K562 (cell line): ENCODE results near the gene TSPAN18. TPM values are rescaled to one million over a fixed set of nuclear protein-coding genes. Genes with fewer than 3 reads are reported as not detected.

Source experiments
- ATAC-seq: fragments of 200-7000 bp; cut with Tn5 transposase; 3 replicates; pipeline ENCODE4 v1.9.1; 2020; ENCODE audit warnings: moderate library complexity
- BruUV-seq: library from RNA; stranded (reverse); fragments of 400-500 nt; replicated peaks from 2 replicates; lab custom pipeline; 2021; lab: Mats Ljungman, UMichigan
- CTCF ChIA-PET: fragments of 300-600 bp; formaldehyde crosslinking; extraction: SDS; loops from one replicate; lab custom pipeline; 2021; ENCODE audit warnings: low intra/inter-chr PET ratio; lab: Yijun Ruan, JAX
- POLR2A ChIA-PET: fragments of 300-600, 350-650 bp; sonication (Branson Sonifier 250); formaldehyde crosslinking; extraction: SDS; loops from one replicate; lab custom pipeline; 2021; ENCODE audit warnings: antibody characterized with exemption, inconsistent platforms; lab: Yijun Ruan, JAX
- DNase-seq, 4 experiments: peaks; one replicate each; pipeline versions ENCODE4 v3.0.0 to v3.0.0-alpha.2; 2011 to 2018; ENCODE audit warnings: low spot score in 3 of 4, mixed read lengths in 3 of 4; ENCODE audit errors: extremely low read depth in 1 of 4
- FAIRE-seq: peaks from 2 replicates; lab custom pipeline; 2011; peaks lifted over from hg19 to GRCh38; lab: Jason Lieb, UNC
- H2AFZ ChIP-seq: 2 replicates; pipeline ENCODE4 v1.6.0; 2011; ENCODE audit warnings: low read depth, low read length, control low read depth, inconsistent platforms
- H3K27ac ChIP-seq: fragments of 200-600 bp; 3 replicates; pipeline ENCODE4 v1.8.0; 2011; ENCODE audit warnings: low read depth, mild to moderate bottlenecking, control low read depth, inconsistent platforms, low read length, moderate library complexity, mixed read lengths; ENCODE audit errors: extremely low read depth
- H3K27me3 ChIP-seq, 2 experiments: fragments of 300-600 bp in 1 of 2; 2 replicates in 1 of 2; 3 replicates in 1 of 2; pipeline versions ENCODE4 v1.6.0 to v1.8.0; 2011; ENCODE audit warnings: inconsistent platforms in 2 of 2, low read length in 2 of 2, mild to moderate bottlenecking in 1 of 2, mixed read lengths in 1 of 2, moderate library complexity in 1 of 2; ENCODE audit not compliant: control insufficient read depth in 2 of 2, insufficient read depth in 2 of 2
- H3K36me3 ChIP-seq: fragments of 300-600 bp; 3 replicates; pipeline ENCODE4 v1.8.0; 2011; ENCODE audit warnings: mild to moderate bottlenecking, low read length, inconsistent platforms; ENCODE audit not compliant: control insufficient read depth, insufficient read depth
- H3K4me1 ChIP-seq, 2 experiments: fragments of 200-600 bp in 1 of 2; replicated peaks in 1 of 2; 2 replicates in 1 of 2; 3 replicates in 1 of 2; pipeline versions ENCODE4 v1.5.1 to v1.8.0; 2011; ENCODE audit warnings: inconsistent platforms in 2 of 2, low read length in 2 of 2, mild to moderate bottlenecking in 1 of 2, mixed read lengths in 1 of 2, moderate library complexity in 1 of 2; ENCODE audit not compliant: control insufficient read depth in 2 of 2, insufficient read depth in 2 of 2
- H3K4me2 ChIP-seq: 2 replicates; pipeline ENCODE4 v1.6.1; 2011; ENCODE audit warnings: low read length, control low read depth, inconsistent platforms, mixed read lengths; ENCODE audit not compliant: insufficient read depth
- H3K4me3 ChIP-seq: fragments of 200-600 bp; sonication (generic), shearing (Covaris generic); 2 replicates; pipeline ENCODE4 v1.5.1; 2016; ENCODE audit warnings: control low read depth, inconsistent platforms
- H3K79me2 ChIP-seq: fragments of 200-600 bp; 3 replicates; pipeline ENCODE4 v1.8.0; 2011; ENCODE audit warnings: low read length, inconsistent platforms; ENCODE audit not compliant: control insufficient read depth, insufficient read depth
- H3K9ac ChIP-seq, 2 experiments: 2 replicates each; pipeline versions ENCODE4 v1.6.0 to v1.6.1; 2011; ENCODE audit warnings: low read depth in 2 of 2, low read length in 2 of 2, control low read depth in 1 of 2, inconsistent platforms in 1 of 2, mild to moderate bottlenecking in 1 of 2, mixed read lengths in 1 of 2; ENCODE audit not compliant: insufficient read depth in 1 of 2
- H3K9me1 ChIP-seq: one replicate; pipeline ENCODE4 v1.6.0; 2011; ENCODE audit warnings: inconsistent platforms, mild to moderate bottlenecking, low read length, moderate library complexity; ENCODE audit not compliant: control insufficient read depth, insufficient read depth
- H3K9me3 ChIP-seq: replicated peaks from 2 replicates; pipeline ENCODE4 v1.5.1; 2011; ENCODE audit warnings: low read depth, low read length, inconsistent platforms; ENCODE audit not compliant: control insufficient read depth, insufficient read depth
- H4K20me1 ChIP-seq: replicated peaks from 2 replicates; pipeline ENCODE4 v1.6.1; 2011; ENCODE audit warnings: low read length, inconsistent platforms, mixed read lengths; ENCODE audit not compliant: control insufficient read depth, insufficient read depth
- ARHGAP35 ChIP-seq: fragments of 450-650 bp; IDR thresholded peaks from 2 replicates; pipeline ENCODE4 v1.6.1; 2018; ENCODE audit not compliant: partially characterized antibody
- HBP1 ChIP-seq: fragments of 450-650 bp; formaldehyde crosslinking; IDR thresholded peaks from 2 replicates; pipeline ENCODE4 v1.4.0; 2022; ENCODE audit warnings: missing genetic modification characterization
- HDAC1 ChIP-seq, 2 experiments: fragments of 450-650 bp; IDR thresholded peaks; 2 replicates each; pipeline ENCODE4 v1.6.1; 2016 to 2017; ENCODE audit warnings: inconsistent platforms in 1 of 2, mild to moderate bottlenecking in 1 of 2, moderate library complexity in 1 of 2
- HNRNPH1 ChIP-seq: fragments of 200-400 bp; formaldehyde crosslinking; optimal IDR thresholded peaks from 2 replicates; pipeline ENCODE3; 2017; ENCODE audit warnings: low read depth, mild to moderate bottlenecking, low read length, moderate library complexity
- KAT7 ChIP-seq: sonication (generic); formaldehyde crosslinking; IDR thresholded peaks from 2 replicates; pipeline ENCODE4 v1.8.0; 2022; ENCODE audit warnings: missing genetic modification reagents, mild to moderate bottlenecking, borderline replicate concordance
- RBM14 ChIP-seq: fragments of 200-400 bp; formaldehyde crosslinking; IDR thresholded peaks from 2 replicates; pipeline ENCODE4 v1.6.1; 2018; ENCODE audit warnings: low read depth, mild to moderate bottlenecking, low read length, moderate library complexity, borderline replicate concordance; ENCODE audit not compliant: insufficient read depth
- TSHZ1 ChIP-seq: fragments of 250-450 bp; sonication (Bioruptor Pico); IDR thresholded peaks from 2 replicates; pipeline ENCODE4 v1.4.0; 2020; ENCODE audit warnings: mild to moderate bottlenecking, moderate library complexity
- ZBTB17 ChIP-seq: fragments of 450-650 bp; formaldehyde crosslinking; IDR thresholded peaks from 2 replicates; pipeline ENCODE4 v1.4.0; 2020; ENCODE audit warnings: mild to moderate bottlenecking
- ZNF23 ChIP-seq: fragments of 250-450 bp; sonication (Bioruptor Pico); IDR thresholded peaks from 2 replicates; pipeline ENCODE4 v1.4.0; 2020; ENCODE audit warnings: mild to moderate bottlenecking
- WGBS: fragments of 100-300 bp; shearing (Covaris generic); methylation state at CpG from one replicate; pipeline ENCODE4 v1.1.6; 2016; ENCODE audit warnings: low coverage, mixed read lengths; ENCODE audit not compliant: insufficient coverage; ENCODE audit errors: missing lambda C conversion rate; 5-methylcytosine and 5-hydroxymethylcytosine counted together
- in situ Hi-C: fragments of 300-500 bp; cut with MboI; formaldehyde crosslinking; loops from 4 replicates; pipeline ENCODE4 v1.15.0; 2018; ENCODE audit warnings: inconsistent platforms, mixed read lengths
- intact Hi-C: fragments of 100-400 bp; cut with micrococcal nuclease; formaldehyde crosslinking; loops from 2 replicates; pipeline ENCODE4 v1.14.2; 2022
- polyA plus RNA-seq, 8 experiments: library from polyadenylated mRNA; depleted of rRNA in 4 of 8; stranded (reverse) in 5 of 8; unstranded in 3 of 8; fragments of >200 nt; fragmentation: Nextera tagmentation in 2 of 8; fragmentation: Illumina TruSeq in 1 of 8; extraction: Ambion mirVana in 2 of 8; extraction: Trizol in 1 of 8; gene quantifications; 2 replicates each; pipeline versions ENCODE4 v1.2.1 to v1.2.3, GENCODE V29; 2011 to 2014; ENCODE audit warnings: inconsistent platforms in 1 of 8, missing spikeins in 1 of 8
- total RNA-seq, 7 experiments: library from RNA; depleted of rRNA in 6 of 7; stranded (reverse); fragments of >200 nt in 6 of 7; fragmentation: Illumina TruSeq in 2 of 7; extraction: Trizol in 2 of 7; gene quantifications; 2 replicates each; pipeline versions ENCODE4 v1.2.1 to v1.2.3, GENCODE V29; 2011 to 2021; ENCODE audit warnings: low replicate concordance in 1 of 7

Gene TSPAN18
- total and polyA plus RNA-seq, 9 of the 15 experiments (the other 6 are each of a cell fraction or from before 2014, with no cell fraction given), result 0.17 to 0.35 (median 0.22) TPM; not detected in 4

GRCh38 chr11:44930588-44931302, 204.0 kb downstream of the TSPAN18 start:
- no peak overlapping the region for H3K4me3 ChIP-seq
- H3K4me2 ChIP-seq, result no peak overlapping the region
- no peak for DNase-seq
- intact Hi-C loops (loop anchor here (10.0 kb wide), 1 partner anchor 364 kb away; no protein-coding TSS in a partner anchor), in situ Hi-C loops (no loop called here)
- no peaks in the 10 kb centered on the region for H3K9me3 ChIP-seq
- H3K27ac ChIP-seq, result no peak overlapping the region
- ChIA-PET CTCF (no interaction called here), POLR2A (interaction anchor here (0.7 kb wide), 1 partner anchor 326 kb away, joined by 3 read pairs; no protein-coding TSS in a partner anchor)
- 0% methylated on average over 10 of the region's 13 CpGs for WGBS
- TF ChIP-seq ZBTB17 (CRISPR knock-in tag), result peak; percentile 81
- peak; percentile 80 for TF ChIP-seq ZNF23
- TF ChIP-seq RBM14, result no peak
- no peak for TF ChIP-seq HBP1 (CRISPR knock-in tag)
- TF ChIP-seq ARHGAP35, result no peak
- TF ChIP-seq KAT7 (CRISPR knock-in tag), result no peak
- TF ChIP-seq TSHZ1 (CRISPR knock-in tag), result no peak
- TF ChIP-seq HDAC1 (IDR thresholded peaks at IDR 0.05), result no peak
- TF ChIP-seq HNRNPH1, result no peak
- no peaks in the 10 kb centered on the region for H3K9me1 ChIP-seq
- no peaks in the 10 kb centered on the region for H3K36me3 ChIP-seq
- ATAC-seq, result no peak
- peaks cover 0 to 2% of the 10 kb centered on the region in 2 experiments; a peak in 1 of 5 replicates for H3K4me1 ChIP-seq
- no peak for FAIRE-seq
- no TSS peak for BruUV-seq
- peaks cover 0 to 33% of the 10 kb centered on the region in 2 experiments; a peak in 2 of 5 replicates for H3K27me3 ChIP-seq
- H3K9ac ChIP-seq, result no peak overlapping the region; a peak in 1 of 4 replicates
- peaks cover 7% of the 10 kb centered on the region; the same call in 1 of the 2 replicates for H4K20me1 ChIP-seq
- H2AFZ ChIP-seq, result no peak overlapping the region
- no peaks in the 10 kb centered on the region for H3K79me2 ChIP-seq
